GM18909 (cell line): ENCODE data around the gene CD300LD.

Experiments
- ATAC-seq: cut with Tn5 transposase; IDR thresholded peaks from one replicate; pipeline ENCODE4 v1.9.1; 2021; ENCODE audit warnings: mild to moderate bottlenecking; ENCODE audit not compliant: unreplicated experiment, poor library complexity

CD300LD gene

DNA sequence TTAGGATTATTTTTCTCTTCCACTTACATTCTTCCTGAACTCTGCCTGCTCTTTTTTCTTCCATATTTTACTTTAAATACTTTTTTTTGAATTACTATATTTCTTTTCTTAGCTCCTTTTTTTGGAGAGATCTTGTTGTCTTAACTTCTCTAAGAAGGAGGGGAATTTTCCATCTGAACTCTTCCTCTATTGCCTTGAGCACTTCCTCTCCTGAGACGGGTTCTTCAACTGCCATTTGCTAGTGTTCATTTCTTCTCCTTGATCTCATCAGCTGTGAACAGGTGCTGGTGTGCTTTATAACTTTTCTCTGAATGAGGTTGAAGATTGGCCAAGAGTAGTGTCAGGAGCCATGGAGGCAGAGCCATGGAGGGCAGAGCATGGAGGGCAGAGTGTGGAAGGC is 15.1 kb upstream of the CD300LD start:
- ATAC-seq = no peak

DNA sequence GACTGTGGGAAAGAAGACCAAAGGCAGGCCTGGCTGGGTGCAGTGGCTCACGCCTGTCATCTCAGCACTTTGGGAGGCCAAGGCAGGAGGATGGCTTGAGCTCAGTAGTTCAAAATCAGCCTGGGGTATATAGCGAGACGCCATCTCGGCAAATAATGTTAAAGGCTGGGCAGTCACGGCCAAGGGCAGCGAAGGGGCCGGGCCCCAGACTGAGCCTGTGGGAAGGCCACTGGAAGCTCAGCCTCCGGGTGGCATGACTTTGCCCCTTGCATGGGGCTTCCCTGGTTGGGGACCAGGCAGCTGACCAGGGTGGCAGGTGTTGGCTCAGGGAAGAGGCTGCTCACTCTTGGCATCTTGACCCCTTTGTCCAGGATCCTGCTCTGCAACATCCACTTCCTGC is 14.0 kb upstream of the CD300LD start:
- no peak for ATAC-seq

DNA sequence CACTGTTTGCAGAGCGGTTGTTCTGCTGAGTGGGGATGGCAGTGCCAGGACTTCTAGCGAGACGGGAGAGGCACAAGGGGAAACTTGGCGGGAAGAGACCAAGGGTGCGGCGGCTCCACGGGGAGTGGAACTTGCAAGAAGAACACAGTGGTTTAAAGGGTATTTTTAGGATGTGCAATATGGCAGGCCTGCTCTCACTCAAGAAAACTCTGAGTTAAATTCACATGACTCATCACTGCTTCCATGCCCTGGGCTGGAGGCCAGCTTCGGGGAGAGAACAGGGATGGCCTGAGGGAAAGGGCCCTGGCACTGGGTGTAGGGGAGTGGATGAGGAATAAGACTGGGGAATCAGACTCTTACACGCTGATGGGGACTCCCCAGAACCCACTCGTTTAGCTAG is 13.3 kb upstream of the CD300LD start:
- no peak for ATAC-seq

DNA sequence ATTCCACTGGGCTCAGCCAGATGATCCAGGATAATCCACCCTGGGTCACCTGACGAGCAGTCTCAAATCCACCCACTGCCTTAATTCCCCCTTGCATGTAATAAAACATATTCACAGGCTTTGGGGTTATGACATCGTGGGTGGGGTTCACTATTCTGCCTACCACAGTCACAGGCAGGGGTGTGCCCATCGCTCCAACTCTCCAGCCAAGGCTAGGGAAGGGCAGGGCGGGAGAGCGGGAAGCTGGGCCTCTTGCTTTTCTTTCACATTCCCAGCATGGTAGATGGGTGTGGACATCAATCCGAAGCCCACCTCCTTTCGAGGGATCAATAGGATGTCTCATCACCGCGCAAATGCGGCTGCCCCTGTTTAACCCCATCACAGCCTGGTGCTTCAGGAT is 12.7 kb upstream of the CD300LD start:
- no peak for ATAC-seq

DNA sequence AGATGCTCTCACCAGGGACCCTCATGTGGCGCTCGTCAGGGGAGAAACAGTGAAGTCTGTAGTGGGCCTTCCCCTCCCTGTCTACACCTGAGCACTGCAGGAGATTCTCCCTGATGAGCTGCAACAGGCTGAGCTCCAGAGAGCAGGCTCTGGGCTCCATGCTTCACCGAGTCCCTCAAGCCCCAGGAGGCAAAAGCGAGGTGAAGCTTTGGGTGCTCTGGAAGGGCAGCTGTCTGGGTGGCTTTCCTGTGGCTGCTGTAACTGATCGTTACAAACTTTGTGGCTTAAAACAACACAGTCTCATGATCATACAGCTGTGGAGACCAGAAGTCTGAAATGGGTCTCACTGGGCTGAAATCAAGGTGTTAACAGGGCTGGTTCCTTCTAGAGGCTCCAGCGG is 12.1 kb upstream of the CD300LD start:
- ATAC-seq = no peak

DNA sequence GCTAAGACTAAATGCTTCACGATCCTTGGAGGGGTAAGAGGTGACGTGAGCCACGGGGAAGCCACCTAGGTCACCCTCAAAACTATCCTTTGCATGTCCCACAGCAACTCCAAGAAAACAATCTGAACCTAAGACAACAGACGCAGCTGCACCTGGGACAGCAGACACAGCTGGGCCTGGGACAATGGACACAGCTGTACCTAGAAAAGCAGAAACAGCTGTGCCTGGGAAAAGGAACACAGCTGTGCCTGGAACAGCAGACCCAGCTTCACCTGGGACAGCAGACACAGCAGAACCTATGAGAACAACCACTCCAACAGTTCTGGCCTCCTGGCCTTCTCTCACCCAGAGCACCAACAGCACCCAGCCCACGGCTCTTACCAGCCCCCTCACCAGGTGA is 11.7 kb upstream of the CD300LD start:
- ATAC-seq = no peak

DNA sequence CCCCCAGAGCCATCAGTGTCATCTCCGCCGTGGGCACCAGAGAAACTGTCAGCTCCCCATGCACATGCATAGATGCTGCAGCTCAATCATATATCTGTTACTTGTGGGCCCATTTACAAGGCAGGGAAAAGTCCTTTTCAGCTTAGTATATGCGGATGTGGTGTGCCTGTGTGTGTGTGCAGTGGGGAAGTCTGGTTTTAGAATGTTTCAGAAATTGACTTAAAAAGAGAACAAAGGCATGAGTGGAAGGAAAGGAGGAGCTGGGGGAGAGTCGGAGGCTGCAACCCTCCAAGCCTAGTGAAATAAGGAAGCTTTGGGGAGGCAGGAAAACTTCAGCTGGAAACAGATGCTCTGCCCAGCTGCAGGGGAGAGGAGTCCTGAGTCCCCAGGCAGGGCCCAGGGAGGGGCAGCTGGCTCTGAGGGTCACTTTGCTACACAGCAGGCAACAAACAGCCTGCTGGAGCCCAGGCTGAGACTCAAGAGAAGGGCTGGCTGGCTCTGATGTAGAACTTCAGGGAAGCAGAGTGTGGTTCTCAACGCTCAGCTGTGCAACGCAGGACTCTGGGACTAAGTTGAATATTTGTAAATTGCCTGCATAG is 11.1 kb upstream of the CD300LD start:
- ATAC-seq = no peak

DNA sequence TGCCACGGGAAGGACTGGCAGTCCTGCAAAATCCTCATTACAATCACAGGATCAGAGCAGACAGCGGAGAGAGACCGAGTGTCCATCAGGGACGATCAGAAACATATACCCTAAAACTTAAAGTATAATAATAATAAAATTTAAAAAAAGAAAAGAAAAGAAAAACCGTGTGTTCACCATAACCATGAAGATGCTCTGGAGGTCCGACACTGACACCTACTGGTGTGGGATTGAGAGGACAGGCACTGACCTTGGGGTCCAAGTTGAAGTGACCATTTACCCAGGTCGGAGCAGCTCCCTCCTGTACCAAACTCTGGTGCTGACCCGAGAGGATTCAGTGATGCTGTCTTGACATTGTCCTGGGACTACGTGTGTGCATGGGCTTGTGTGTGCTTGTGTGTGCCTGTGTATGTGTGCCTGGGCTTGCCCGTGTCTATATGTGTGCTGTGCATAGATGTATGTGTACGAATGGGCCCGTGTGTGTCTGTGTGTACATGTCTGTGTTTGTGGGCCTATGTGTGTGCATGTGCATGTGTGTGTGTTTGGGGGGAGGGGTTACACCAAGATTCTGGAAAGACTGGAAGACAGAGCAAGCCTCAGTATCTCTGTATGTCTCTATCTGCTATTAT is 10.0 kb upstream of the CD300LD start:
- no peak for ATAC-seq

DNA sequence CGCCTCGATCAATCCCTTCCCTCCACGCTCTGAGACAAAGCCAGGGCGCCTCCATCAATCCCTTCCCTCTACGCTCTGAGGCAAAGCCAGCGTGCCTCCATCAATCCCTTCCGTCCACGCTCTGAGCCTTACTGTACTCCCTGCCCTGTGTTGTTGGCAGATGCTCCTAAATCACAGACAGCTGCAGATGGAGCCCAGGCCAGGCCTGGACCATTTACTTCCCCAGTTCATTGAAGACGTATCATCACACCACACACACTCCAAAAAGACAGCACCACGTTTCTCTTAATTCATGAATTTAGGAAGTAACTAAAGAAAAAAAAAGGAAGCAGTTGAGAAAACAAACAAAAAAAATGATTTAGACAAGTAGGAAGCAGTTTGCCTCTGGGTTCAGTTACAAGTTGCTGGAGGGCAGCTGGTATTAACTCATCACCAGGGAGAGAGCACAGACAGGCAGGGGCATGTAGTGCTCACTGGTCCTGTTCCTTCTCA is 7.4 kb upstream of the CD300LD start:
- no peak for ATAC-seq

DNA sequence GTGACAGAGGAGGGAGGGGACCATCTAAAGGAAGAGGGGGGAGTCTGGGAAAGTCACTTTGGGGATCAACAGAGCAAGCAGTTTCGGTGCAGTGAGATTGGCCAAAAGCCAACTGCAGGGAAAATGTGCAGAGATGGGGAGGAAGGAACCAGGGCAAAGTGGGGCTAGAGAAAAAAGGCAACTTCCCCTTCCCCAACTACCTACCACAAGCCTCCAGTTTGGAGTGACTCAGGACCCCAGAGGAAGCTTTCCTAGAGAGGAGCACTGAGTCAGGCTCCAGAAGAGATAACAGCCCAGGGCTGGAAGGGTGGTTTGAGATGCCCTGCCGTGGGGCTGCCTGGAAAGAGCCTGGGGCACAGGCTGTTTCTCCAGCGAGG is 6.9 kb upstream of the CD300LD start:
- ATAC-seq = no peak

DNA sequence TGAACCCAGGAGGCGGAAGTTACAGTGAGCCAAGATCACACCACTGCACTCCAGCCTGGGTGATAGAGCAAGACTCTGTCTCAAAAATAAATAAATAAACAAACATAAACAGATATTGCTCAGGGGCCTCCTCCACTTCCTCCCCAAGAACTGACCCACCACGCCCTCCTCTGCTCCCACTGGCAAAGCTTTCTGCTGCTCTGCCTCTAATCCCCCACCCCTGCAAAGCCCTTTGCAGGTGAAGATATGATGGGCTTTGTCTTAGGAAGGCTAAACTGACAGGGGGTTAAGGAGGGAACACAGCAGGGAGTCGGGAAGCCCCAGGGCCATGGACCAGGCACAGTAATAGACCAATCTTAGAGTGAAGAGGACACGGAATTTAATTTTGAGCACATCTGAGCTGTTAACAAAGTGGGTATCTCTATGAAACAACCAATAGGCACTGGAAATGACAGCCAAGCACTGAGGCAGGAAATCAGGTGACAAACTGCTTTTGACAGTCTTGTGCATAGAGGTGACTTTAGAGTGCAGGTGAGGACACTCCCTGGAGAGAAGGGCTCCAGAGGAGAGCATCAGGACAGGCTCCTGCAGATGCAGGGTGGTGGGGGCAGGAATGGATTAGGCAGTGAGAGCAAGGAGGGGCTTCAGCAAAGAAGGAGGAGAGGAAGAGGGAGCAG is 6.4 kb upstream of the CD300LD start:
- no peak for ATAC-seq

DNA sequence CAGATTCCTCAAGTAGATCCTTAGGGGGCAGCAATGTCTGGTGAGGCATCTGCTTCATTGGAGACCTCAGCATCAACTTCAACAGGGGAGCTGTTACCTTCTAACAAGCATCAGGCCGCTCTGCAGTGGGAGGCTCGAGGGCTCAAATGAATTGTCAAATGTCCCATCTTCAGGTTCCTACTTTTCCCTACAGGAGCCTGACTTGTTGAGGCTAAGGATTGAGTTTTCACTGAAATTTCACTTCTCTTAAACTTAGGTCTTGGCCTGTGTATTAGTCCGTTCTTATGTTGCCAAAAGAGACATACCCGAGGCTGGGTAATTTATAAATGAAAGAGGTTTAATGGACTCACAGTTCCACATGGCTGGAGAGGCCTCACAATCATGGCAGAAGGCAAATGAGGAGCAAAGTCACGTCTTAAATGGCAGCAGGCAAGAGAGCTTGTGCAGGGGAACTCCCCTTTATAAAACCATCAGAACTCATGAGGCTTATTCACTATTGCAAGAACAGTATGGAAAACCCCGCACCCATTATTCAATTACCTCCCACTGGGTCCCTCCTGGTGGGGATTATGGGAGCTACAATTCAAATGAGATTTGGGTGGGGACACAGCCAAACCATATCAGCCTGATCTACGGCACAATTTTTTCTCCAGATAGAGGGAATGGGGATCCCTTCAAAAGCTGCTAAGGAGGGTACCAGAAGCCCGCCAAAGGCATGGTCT is 5.1 kb upstream of the CD300LD start:
- ATAC-seq = no peak

DNA sequence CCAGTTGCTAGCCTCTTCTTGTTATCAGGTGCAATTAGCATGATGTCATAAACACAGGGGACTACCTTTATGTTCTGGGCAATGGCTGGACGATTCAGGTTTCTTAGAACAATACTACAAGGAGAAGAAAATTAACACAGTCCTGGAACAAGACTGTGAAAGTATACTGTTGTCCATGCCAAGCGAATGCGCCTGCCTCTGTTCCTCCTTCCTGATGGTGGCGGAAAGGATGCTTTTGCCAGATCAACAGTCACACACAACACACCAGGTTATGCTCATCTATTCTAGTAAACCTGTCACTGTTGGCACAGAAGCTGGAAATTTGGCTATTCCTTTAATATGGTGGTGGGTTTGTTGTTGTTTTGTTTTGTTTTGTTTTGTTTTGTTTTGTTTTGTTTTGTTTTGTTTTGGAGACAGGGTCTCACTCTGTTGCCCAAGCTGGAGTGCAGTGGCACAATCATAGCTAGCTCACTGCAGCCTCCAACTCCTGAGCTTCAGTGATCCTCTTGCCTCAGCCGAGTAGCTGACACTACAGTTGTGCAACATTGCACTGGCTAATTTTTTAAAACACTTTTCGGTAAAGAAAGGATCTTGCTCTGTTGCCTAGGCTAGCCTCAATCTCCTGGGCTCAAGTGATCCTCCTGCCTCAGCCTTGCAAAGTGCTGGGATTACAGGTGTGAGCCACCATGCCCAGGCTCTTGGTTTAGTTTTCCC is 3.1 kb upstream of the CD300LD start:
- ATAC-seq = no peak

DNA sequence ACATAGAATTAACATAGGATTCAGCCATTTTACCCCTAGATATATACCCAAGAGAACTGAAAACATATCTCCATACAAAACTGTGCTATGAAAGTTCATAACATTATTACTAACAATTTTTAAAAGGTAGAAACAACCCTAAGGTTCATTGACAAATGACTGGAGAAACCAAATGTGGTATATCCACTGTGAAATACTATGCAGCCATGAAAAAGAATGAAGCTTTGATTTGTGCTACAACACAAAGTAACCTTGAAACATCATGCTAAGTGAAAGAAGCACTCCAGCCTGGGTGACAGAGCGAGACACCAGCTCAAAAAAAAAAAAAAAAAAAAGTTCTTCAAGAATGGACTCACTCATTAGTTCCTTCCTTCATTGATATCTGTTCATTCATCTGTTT is 580 bp downstream of the CD300LD start:
- no peak for ATAC-seq

DNA sequence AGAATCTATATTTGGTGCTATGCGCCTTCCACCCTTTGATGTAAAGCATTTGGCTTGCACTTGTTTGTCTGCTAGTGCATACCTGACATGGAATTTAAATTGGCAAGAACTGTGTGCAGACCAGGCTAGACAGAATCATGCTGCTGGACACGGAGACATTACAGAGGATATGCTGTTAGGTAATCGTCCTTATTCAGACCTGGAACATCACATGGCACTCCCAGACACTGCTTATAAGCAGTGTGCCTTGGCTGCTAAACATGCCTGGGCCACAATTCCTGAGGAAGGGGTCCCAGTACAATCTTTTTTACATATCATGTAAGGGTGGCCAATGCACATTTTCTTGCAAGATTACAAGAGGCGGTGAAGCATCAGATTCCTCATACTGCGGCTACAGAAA is 6.4 kb downstream of the CD300LD start:
- no peak for ATAC-seq

DNA sequence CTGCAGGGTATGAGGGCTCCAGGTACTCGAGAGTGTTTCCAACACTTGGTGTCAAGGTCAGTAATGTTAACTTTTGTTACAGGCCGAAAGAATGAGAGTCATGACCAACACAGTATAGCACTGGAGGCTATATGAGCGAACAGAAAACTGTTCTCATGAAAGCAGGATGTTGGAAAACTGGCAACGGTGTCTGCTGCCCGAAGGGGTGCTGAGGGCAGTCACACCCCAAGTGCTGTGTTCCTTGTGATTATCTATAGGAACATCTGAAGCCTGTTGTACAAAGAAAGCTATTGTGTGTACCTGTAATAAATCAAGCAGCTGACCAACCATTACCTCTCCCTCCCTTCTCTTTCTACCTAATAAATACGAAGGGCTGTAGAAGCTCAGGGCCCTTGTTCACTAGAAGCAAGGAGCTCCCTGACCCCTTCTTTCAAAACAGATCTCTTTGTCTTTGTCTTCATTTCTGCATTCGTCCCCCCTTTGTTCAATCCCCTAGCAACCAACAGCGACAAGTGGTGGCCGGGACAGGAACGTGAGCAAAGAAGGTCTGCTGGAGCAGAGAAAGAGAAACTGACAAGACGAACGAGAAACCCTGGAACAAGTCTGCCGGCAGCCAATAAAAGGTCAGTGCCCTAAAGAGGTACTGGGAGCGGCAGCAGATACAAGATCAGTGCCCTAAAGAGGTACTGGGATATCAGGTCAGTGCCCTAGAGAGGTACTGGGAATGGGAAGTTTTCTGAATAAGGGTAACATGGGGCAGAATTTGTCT is 7.6 kb downstream of the CD300LD start:
- no peak for ATAC-seq

DNA sequence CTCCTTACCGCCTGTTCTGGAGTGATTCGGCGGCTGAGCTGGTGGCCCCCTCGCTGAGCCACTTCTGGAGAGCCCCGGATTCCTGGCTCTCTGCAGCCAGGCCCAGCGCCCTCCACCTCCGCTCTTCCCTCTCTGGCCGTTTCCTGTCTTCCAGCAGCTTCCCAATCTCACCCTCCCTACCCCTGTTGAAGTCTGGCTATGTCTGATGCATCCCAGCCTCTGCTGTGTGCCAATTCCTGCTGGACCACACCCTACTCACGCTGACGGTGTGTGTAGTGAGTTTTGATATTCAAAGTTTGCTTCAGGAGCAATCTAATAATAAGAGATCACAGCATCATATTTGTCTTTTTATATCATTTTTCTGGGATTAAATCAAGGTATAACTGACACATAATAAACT is 9.4 kb downstream of the CD300LD start:
- no peak for ATAC-seq

DNA sequence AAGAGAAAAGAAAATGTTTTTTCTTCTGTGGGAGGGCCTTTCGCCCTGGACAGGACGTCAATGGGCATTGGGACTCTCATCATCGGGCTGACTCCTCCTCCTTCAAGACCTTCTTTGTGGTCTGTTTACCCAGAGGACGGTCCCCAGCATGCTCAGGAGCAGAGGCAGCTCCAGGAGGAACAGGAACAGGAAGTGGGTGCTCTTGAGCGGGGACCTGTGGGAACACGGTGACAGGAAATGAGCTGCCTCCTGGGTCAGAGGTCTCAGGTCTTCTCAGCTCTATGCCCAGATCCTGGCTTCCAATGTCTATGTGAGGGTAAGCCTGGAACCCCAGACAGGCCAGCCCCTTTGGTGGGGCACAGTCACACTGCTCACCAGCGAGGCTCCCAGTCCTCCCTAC is 12.2 kb downstream of the CD300LD start:
- no peak for ATAC-seq

DNA sequence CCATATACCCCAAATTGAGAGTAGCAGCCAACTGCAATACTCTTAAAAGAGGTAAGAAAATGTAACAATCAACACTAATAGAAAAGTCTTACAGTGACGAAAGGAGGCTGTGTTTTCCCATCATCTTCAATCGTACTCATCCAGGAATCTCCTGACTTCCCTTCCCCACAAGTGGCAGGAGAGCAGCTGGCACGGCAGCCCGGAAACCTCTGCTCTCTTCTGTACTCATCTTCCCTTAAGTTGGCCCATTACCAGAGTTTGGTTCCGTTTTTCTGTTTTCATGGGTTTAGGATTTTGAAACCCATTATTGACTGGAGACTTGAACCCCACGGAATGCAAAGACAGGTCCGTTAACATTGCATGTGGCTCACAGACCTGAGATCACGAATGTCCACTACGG is 13.1 kb downstream of the CD300LD start:
- ATAC-seq = no peak
